Activated CD4-positive, CD25-positive, alpha-beta regulatory T cell (primary cell): ENCODE measurements around the gene MKRN2OS.

Experiments
- DNase-seq, 4 experiments: peaks; one replicate each; lab custom pipeline; 2025; lab: John Stamatoyannopoulos, UW

The MKRN2OS gene

GRCh38 chr3:12513694-12514446 lies 31.4 kb downstream of the MKRN2OS start:
- no peak for DNase-seq

DNA sequence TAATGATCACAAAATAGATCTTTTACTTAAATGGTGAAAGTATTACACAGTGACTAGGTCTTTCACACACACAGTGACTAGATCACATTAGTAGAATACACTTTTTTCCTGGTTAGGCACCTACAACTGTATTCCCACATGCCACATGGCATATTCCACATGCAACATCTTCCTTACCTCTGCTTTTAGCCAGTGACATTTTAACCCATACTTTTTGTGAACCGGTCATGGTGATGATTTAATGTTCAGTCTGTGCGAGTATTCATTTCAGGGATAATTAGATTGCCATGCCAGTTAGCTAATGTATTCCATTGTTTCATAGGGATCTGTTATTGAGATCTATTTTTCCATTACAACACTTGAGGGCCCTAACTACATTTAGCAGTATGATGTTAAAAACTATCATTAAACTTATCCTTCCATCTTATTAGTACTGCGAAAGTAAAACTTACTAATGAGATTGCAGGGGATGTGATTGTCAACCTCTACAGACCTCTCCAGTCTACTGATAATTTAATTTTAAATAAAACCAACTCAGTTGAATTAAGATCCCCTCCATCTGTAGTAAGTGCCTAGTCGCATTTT lies 32.7 kb downstream of the MKRN2OS start:
- no peak for DNase-seq

DNA sequence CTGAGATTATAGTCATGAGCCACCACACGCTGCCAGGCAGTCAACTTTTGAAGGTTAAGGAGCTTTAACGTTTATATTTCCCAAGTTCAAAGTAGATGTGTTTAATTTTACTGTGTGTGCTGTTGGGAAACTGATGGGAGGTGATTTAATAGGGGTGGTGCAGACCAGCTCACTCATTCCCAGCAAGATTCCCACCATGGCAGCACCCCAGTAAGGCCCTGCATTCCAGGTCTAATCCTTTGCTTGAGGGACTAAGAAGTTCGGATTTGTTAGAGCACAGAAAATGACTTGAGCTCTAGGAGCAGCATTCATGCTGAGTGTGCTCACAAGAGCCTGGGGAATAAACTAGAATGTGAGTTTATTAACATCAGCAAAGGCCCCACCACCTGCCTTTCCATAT lies 35.8 kb downstream of the MKRN2OS start:
- DNase-seq: no peak

DNA sequence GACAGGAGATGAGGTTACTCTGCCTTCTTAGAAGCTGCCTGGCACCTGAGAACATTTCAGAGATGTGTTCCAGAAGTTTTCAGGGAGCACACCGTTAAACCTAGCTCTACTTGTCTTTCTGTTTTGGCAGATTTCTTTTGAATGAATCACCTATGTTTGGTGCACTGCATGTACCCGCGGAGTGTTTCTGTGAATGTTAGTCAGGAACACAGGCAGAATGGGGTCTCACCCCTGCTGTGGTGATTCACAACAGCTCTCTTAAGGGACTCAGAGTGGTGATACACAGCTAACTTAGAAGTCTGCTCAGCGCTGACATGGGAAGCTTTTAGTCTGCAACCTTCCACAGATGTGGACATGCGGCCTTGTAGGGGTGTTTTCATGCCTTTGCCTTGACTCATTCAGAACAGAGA lies 37.0 kb downstream of the MKRN2OS start:
- DNase-seq: no peak

- DNase-seq: no peak
Observed at GRCh38 chr3:12507591-12508281, 37.6 kb downstream of the MKRN2OS start.

DNA sequence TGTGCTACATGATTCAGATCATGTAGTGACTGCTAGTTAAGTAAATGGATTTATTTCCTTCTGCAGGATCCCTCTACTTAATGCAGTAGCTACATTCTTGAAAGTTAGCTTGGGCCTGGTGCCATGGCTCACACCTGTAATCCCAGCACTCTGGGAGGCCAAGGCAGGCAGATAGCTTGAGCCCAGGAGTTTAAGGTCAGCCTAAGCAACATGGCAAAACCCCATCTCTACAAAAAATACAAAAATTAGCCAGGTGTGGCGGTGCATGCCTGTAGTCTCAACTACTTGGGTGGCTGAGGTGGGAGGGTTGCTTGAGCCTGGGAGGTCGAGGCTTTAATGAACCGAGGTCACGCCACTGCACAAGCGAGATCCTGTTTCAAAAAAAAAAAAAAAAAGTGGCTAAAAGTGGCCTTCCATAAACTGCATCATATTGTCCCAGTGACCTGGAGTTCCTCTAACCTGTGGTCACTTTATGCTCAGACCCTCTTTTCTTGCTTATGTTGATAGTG lies 39.0 kb downstream of the MKRN2OS start:
- DNase-seq: no peak

DNA sequence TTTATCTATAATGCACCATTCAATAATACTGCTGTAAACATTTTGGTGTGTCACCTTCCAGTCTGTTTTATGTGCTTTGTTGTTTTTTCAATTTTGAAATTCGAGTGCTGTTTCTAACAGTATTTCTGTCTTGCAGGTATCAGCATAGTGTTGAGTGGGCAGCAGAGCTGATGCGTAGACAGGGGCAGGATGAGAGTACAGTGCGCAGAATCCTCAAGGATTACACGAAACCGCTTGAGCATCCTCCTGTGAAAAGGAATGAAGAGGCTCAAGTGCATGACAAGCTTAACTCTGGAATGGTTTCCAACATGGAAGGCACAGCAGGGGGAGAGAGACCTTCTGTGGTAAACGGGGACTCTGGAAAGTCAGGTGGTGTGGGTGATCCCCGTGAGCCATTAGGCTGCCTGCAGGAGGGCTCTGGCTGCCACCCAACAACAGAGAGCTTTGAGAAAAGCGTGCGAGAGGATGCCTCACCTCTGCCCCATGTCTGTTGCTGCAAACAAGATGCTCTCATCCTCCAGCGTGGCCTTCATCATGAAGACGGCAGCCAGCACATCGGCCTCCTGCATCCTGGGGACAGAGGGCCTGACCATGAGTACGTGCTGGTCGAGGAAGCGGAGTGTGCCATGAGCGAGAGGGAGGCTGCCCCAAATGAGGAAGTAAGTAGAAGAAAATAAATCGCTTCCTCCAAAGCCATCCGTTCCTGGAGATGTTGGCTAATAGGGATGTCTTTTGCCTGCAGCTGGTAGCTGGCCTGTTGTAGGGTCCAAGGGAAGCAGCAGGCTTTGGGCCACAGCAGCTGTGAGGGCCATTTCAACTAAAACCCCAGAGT lies 42.0 kb downstream of the MKRN2OS start:
- DNase-seq: no peak

DNA sequence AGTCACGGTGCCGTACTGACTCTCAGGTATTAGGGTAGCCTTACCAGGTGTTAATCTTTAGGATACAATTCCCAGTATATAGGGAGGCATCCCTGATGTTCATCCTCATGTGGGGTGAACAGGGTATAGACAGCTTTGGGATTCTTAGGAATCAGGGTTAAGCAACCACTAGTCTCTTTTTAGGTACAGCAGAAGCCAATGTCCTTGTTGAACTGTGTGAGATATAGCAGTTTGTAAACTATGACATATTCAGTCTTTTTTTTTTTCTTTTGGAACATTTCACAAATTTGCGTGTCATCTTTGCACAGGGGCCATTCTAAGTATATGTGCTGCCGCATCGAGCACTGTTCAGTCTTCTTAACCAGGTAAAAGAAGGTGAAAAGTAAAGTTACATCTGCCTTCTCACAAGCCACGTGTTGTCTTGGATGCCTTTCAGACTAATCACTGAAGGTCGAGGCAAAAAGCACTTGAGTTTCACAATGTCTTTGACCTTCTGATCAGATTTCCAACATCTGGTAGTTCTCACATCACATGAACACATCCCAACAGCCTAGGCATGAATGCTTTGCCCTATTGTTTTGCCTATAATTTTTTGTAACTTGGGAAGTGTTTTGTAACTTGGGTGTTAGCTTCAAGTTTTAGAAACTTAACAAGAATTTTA lies 43.8 kb downstream of the MKRN2OS start:
- DNase-seq: no peak

- DNase-seq: no peak
Observed at GRCh38 chr3:12499474-12499873, 45.8 kb downstream of the MKRN2OS start.

DNA sequence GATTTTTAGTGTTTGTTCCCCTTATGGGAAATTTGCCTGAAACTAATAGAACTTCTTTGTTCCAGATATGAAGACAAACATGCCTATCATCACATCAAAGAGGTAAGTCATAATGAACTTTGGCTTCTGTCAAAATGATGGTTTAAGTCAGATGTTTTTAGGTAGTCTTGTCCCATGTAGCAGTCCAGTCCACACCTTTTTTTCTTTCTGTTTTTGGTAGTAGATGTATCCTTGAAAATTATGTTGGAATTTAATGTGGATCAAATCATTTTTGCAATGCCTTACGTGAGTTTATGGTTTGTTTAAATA lies 48.9 kb downstream of the MKRN2OS start:
- DNase-seq: no peak

DNA sequence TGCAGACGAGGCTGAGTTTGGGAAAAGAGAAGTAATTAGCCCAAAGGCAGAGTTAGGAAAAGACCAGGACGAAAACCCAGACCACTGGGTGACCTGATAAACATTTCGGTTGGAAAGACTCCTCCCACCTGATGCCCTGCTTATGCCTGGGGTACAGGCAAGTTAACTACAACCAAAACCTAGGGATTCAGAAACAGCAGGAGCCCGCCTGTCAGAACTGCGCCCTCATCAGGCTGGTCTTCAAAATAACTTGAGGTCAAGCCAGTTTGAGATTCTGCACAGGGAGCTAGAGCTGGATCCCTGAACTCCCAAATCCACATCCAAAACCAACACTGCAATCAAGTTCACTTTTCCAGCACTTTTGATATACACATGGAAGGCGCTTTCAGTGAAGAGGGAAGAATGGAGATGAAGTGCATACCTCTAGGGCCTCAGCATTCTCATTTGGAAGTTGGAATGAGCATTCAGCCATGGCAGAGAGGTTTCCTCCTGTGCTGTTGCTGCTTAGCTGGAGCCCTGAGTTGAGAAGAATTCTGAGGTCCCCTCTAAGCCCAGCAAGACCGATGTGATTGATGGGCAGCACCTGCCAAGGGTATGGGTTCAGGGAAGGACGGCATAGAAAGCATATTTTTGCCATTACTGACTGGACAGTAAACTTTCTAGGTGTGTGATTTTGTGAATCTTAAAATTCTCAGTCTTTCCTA lies 49.4 kb downstream of the MKRN2OS start:
- DNase-seq: no peak

- no peak for DNase-seq
Observed at GRCh38 chr3:12490547-12490946, 54.8 kb downstream of the MKRN2OS start.

GRCh38 chr3:12489832-12490231 lies 55.5 kb downstream of the MKRN2OS start:
- no peak for DNase-seq
